CD14-positive monocyte (primary cell): ENCODE results near the gene OGFOD2. TPM values are rescaled to one million over a fixed set of nuclear protein-coding genes. Genes with fewer than 3 reads are reported as not detected.

ENCODE experiments used
- DNase-seq, 3 donors: peaks; one replicate each; pipeline ENCODE4 v3.0.0-alpha.2; 2011 to 2022
- H2AFZ ChIP-seq: 2 replicates; pipeline ENCODE4 v1.6.0; 2012; ENCODE audit warnings: mild to moderate bottlenecking, low read depth, low read length, inconsistent platforms; ENCODE audit not compliant: insufficient read depth, poor library complexity, severe bottlenecking
- H3K27ac ChIP-seq, 2 donors: 1 replicate in 1 of 2; 2 replicates in 1 of 2; pipeline ENCODE4 v1.5.1; 2012 to 2013; ENCODE audit warnings: low read length in 2 of 2, control low read depth in 1 of 2, inconsistent platforms in 1 of 2, low read depth in 1 of 2, mild to moderate bottlenecking in 1 of 2
- H3K27me3 ChIP-seq, 2 donors: one replicate each; pipeline versions ENCODE4 v1.6.0 to v1.6.1; 2011 to 2013; ENCODE audit warnings: low read length in 2 of 2; ENCODE audit not compliant: control insufficient read depth in 2 of 2, insufficient read depth in 2 of 2
- H3K36me3 ChIP-seq, 2 donors: replicated peaks in 1 of 2; 1 replicate in 1 of 2; 2 replicates in 1 of 2; pipeline versions ENCODE4 v1.5.1 to v1.6.1; 2012 to 2013; ENCODE audit warnings: low read length in 2 of 2, control low read depth in 1 of 2, inconsistent platforms in 1 of 2, mild to moderate bottlenecking in 1 of 2; ENCODE audit not compliant: insufficient read depth in 2 of 2, control insufficient read depth in 1 of 2
- H3K4me1 ChIP-seq, 2 donors: 1 replicate in 1 of 2; 2 replicates in 1 of 2; pipeline versions ENCODE4 v1.5.1 to v1.6.1; 2012 to 2013; ENCODE audit warnings: low read length in 2 of 2, control low read depth in 1 of 2, inconsistent platforms in 1 of 2, mild to moderate bottlenecking in 1 of 2, moderate library complexity in 1 of 2; ENCODE audit not compliant: insufficient read depth in 2 of 2, control insufficient read depth in 1 of 2
- H3K4me2 ChIP-seq: replicated peaks from 2 replicates; pipeline ENCODE3; 2012; ENCODE audit warnings: low read length, moderate library complexity, mild to moderate bottlenecking; ENCODE audit not compliant: poor library complexity, severe bottlenecking; ENCODE audit errors: extremely low read depth
- H3K4me3 ChIP-seq, 3 experiments: fragments of 200-600 bp in 1 of 3; sonication (generic) in 1 of 3; replicated peaks in 1 of 3; 1 replicate in 2 of 3; 2 replicates in 1 of 3; pipeline ENCODE4 v1.5.1; 2011 to 2013; ENCODE audit warnings: low read length in 3 of 3, mild to moderate bottlenecking in 3 of 3, control low read depth in 2 of 3, low read depth in 2 of 3, inconsistent platforms in 1 of 3, moderate library complexity in 1 of 3
- H3K79me2 ChIP-seq: 2 replicates; pipeline ENCODE4 v1.6.0; 2012; ENCODE audit warnings: mild to moderate bottlenecking, control low read depth, inconsistent platforms, low read length, moderate library complexity; ENCODE audit not compliant: insufficient read depth
- H3K9ac ChIP-seq: 2 replicates; pipeline ENCODE4 v1.6.0; 2017; ENCODE audit warnings: low read length, mild to moderate bottlenecking; ENCODE audit not compliant: insufficient read depth, poor library complexity, severe bottlenecking
- H3K9me3 ChIP-seq, 2 donors: replicated peaks in 1 of 2; 1 replicate in 1 of 2; 2 replicates in 1 of 2; pipeline versions ENCODE4 v1.5.1 to v1.6.1; 2012 to 2013; ENCODE audit warnings: low read length in 2 of 2, control low read depth in 1 of 2; ENCODE audit not compliant: control insufficient read depth in 1 of 2, insufficient read depth in 1 of 2
- H4K20me1 ChIP-seq: 2 replicates; pipeline ENCODE4 v1.6.0; 2012; ENCODE audit warnings: mild to moderate bottlenecking, low read length, control low read depth, moderate library complexity; ENCODE audit not compliant: insufficient read depth
- H3K27ac Mint-ChIP-seq, 7 donors: one replicate each; pipeline ENCODE4 v1.8.0; 2020; ENCODE audit warnings: mild to moderate bottlenecking in 7 of 7, mixed read lengths in 7 of 7, moderate library complexity in 6 of 7, inconsistent platforms in 2 of 7
- H3K27me3 Mint-ChIP-seq, 3 donors: one replicate each; pipeline ENCODE4 v1.8.0; 2021 to 2022; ENCODE audit warnings: low read depth in 3 of 3, mild to moderate bottlenecking in 3 of 3, mixed read lengths in 3 of 3, moderate library complexity in 3 of 3, inconsistent platforms in 1 of 3
- H3K36me3 Mint-ChIP-seq, 2 donors: one replicate each; pipeline ENCODE4 v1.8.0; 2020; ENCODE audit warnings: mixed read lengths in 2 of 2, inconsistent platforms in 1 of 2, mild to moderate bottlenecking in 1 of 2
- H3K4me1 Mint-ChIP-seq: one replicate; pipeline ENCODE4 v1.8.0; 2020; ENCODE audit warnings: mild to moderate bottlenecking, mixed read lengths
- H3K4me3 Mint-ChIP-seq, 2 donors: one replicate each; pipeline ENCODE4 v1.8.0; 2020; ENCODE audit warnings: mild to moderate bottlenecking in 2 of 2, mixed read lengths in 2 of 2, moderate library complexity in 1 of 2
- H3K9me3 Mint-ChIP-seq, 7 donors: one replicate each; pipeline ENCODE4 v1.8.0; 2020 to 2022; ENCODE audit warnings: mixed read lengths in 7 of 7, mild to moderate bottlenecking in 6 of 7, moderate library complexity in 6 of 7, inconsistent platforms in 2 of 7
- intact Hi-C, 2 donors: fragments of 100-400 bp; cut with micrococcal nuclease; formaldehyde crosslinking; loops; one replicate each; pipeline versions ENCODE4 v1.15.0 to v1.15.1; 2023
- polyA plus RNA-seq, 3 donors: library from polyadenylated mRNA; depleted of rRNA in 1 of 3; unstranded in 2 of 3; stranded (reverse) in 1 of 3; fragments of 300-500 nt in 2 of 3; fragments of >200 nt in 1 of 3; fragmentation: Illumina TruSeq in 2 of 3; gene quantifications; 1 replicate in 2 of 3; 2 replicates in 1 of 3; pipeline ENCODE4 v1.2.3, GENCODE V29; 2012 to 2021
- small RNA-seq: library from RNA; depleted of rRNA; stranded (forward); fragments of <200 nt; gene quantifications from one replicate; pipeline ENCODE3, GENCODE V24; 2012; ENCODE audit warnings: low read depth; ENCODE audit not compliant: insufficient read length
- TF ChIP-seq, protein P1 (sequence below): fragments of 200-600 bp; IDR thresholded peaks from one replicate; pipeline ENCODE4 v1.8.0; 2022; ENCODE audit warnings: antibody characterized with exemption, mild to moderate bottlenecking

OGFOD2 gene
- polyA plus RNA-seq, 3 donors, result 13.0 to 30.3 (median 13.6) TPM

DNA sequence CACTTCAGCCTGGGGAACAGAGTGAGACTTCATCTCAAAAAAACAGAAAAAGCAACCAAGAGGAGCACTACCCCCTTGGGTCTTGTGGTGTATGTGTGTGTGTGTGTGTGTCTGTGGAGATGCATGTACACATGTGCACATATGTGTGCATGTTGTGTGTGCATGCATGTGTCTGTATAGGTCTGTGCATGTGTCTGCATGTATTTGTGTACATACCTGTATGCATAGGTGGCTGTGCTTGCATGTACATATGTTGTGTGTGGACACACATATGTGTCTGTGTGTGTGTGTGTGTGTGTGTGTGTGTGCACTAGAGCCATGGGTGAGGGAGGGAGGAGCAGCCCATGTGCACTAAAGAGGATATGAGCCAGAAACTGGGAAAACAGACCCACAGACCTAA, 54.5 kb downstream of the OGFOD2 start:
- no peak for DNase-seq
- Histone ChIP-seq H3K36me3 (no peaks in the 10 kb centered on the region), H3K9ac (no peak overlapping the region), H3K4me1 (peaks cover 15 to 16% of the 10 kb centered on the region in 2 donors), H4K20me1 (no peaks in the 10 kb centered on the region), H3K4me2 (no peak overlapping the region), H3K27me3 (no peaks in the 10 kb centered on the region), H2AFZ (no peak overlapping the region), H3K27ac (no peak overlapping the region), H3K4me3 (no peak overlapping the region), H3K79me2 (no peaks in the 10 kb centered on the region), H3K9me3 (no peaks in the 10 kb centered on the region)
- intact Hi-C loops, result no loop called here
- Mint-ChIP-seq H3K27ac (no peak overlapping the region), H3K9me3 (peaks cover 0 to 3% (median 0%) of the 10 kb centered on the region in 7 donors), H3K4me3 (no peak overlapping the region), H3K36me3 (peaks cover 0 to 2% of the 10 kb centered on the region in 2 donors), H3K4me1 (peaks cover 21% of the 10 kb centered on the region), H3K27me3 (peaks cover 0 to 2% (median 1%) of the 10 kb centered on the region in 3 donors)
- TF ChIP-seq, protein P1, sequence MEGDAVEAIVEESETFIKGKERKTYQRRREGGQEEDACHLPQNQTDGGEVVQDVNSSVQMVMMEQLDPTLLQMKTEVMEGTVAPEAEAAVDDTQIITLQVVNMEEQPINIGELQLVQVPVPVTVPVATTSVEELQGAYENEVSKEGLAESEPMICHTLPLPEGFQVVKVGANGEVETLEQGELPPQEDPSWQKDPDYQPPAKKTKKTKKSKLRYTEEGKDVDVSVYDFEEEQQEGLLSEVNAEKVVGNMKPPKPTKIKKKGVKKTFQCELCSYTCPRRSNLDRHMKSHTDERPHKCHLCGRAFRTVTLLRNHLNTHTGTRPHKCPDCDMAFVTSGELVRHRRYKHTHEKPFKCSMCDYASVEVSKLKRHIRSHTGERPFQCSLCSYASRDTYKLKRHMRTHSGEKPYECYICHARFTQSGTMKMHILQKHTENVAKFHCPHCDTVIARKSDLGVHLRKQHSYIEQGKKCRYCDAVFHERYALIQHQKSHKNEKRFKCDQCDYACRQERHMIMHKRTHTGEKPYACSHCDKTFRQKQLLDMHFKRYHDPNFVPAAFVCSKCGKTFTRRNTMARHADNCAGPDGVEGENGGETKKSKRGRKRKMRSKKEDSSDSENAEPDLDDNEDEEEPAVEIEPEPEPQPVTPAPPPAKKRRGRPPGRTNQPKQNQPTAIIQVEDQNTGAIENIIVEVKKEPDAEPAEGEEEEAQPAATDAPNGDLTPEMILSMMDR, result no peak

Small RNAs within 50 kb of the gene (small RNA-seq; reads per million reads assigned to genes)
- gene ARL6IP4 (not detected), gene MIR4304 (not detected)

Other genes starting within 250 kb of the OGFOD2 start
- not detected for gene HCAR1, start 244.4 kb upstream of the OGFOD2 start, polyA plus RNA-seq
- gene DENR, start 222.4 kb upstream of the OGFOD2 start, polyA plus RNA-seq, result 10 to 100 TPM; 11.2 to 34.1 (median 32.5) TPM
- under 1 TPM; 0.09 to 0.13 (median 0.11) TPM for gene CCDC62, start 200.7 kb upstream of the OGFOD2 start, polyA plus RNA-seq
- under 1 TPM in 2 of 3 donors, not detected in 1; 0.09 to 0.60 TPM for gene HIP1R, start 139.8 kb upstream of the OGFOD2 start, polyA plus RNA-seq
- gene VPS37B, start 79.1 kb upstream of the OGFOD2 start, polyA plus RNA-seq, result 10 to 100 TPM; 12.3 to 34.3 (median 16.4) TPM
- gene ABCB9, start 8.8 kb upstream of the OGFOD2 start, polyA plus RNA-seq, result 1 to 10 TPM in 1 of 3 donors, under 1 TPM in 2; 0.14 to 1.2 (median 0.22) TPM
- 100 to 1,000 TPM; 152 to 268 (median 167) TPM for gene ARL6IP4, start 5.4 kb downstream of the OGFOD2 start, polyA plus RNA-seq
- gene PITPNM2, start 175.8 kb downstream of the OGFOD2 start, polyA plus RNA-seq, result under 1 TPM in 2 of 3 donors, not detected in 1; 0.08 to 0.67 TPM